BJ (cell line): Measurements from ENCODE around the gene FAU. TPM values are rescaled to one million over a fixed set of nuclear protein-coding genes. Genes with fewer than 3 reads are reported as not detected.

ENCODE experiments used
- CTCF ChIA-PET: fragments of 350-600 bp; formaldehyde crosslinking; extraction: SDS; loops from one replicate; lab custom pipeline; 2021; ENCODE audit warnings: antibody characterized with exemption, inconsistent platforms; lab: Yijun Ruan, JAX
- POLR2A ChIA-PET: fragments of 300-600 bp; sonication (Branson Sonifier 250); formaldehyde crosslinking; extraction: SDS; loops from one replicate; lab custom pipeline; 2021; ENCODE audit warnings: antibody characterized with exemption; lab: Charles Lee
- DNase-seq: peaks from one replicate; pipeline ENCODE4 v3.0.0-alpha.2; 2011; ENCODE audit warnings: low read depth
- H3K27me3 ChIP-seq: 2 replicates; pipeline ENCODE4 v1.6.0; 2011; ENCODE audit warnings: low read length; ENCODE audit not compliant: control insufficient read depth, insufficient read depth
- H3K36me3 ChIP-seq: 2 replicates; pipeline ENCODE4 v1.5.1; 2011; ENCODE audit warnings: low read length; ENCODE audit not compliant: control insufficient read depth, insufficient read depth
- H3K4me3 ChIP-seq: 2 replicates; pipeline ENCODE4 v1.5.1; 2011; ENCODE audit warnings: low read depth, mild to moderate bottlenecking, control low read depth, low read length
- polyA plus RNA-seq: library from polyadenylated mRNA; depleted of rRNA; stranded (reverse); fragments of >200 nt; gene quantifications from 2 replicates; pipeline ENCODE4 v1.2.3, GENCODE V29; 2011
- TF ChIP-seq, protein P1 (sequence below): IDR thresholded peaks from 2 replicates; pipeline ENCODE4 v1.5.1; 2011; ENCODE audit warnings: low read depth, mild to moderate bottlenecking, control low read depth, inconsistent platforms, low read length, moderate library complexity; ENCODE audit not compliant: insufficient read depth

FAU gene
- polyA plus RNA-seq, 1 experiment = 474 TPM

DNA sequence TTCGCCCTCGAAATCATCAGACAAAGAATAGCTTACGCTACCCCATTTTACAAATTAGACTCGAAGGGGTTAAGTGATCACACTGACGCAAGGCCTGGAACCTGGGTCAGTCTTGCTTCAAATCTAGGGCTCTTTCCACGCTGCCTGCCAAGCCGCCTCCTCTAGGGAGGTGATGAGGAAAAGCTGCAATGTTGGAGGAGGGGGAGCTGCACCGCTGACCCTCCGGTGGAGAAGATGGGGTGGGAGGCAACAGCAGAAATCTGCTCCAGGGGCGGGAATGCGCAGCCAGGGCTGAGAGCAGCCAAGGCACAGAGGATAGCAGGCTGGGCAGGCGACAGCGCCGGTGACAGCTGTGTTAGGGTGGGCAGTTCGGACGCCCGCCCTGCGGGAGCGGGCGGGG, 11.8 kb upstream of the FAU start:
- DNase-seq = no peak
- CTCF ChIA-PET = interaction anchor here (0.7 to 1.4 kb wide), 2 partner anchors 13 to 121 kb away, joined by 3 to 5 read pairs; no protein-coding TSS in a partner anchor
- TF ChIP-seq, protein P1, sequence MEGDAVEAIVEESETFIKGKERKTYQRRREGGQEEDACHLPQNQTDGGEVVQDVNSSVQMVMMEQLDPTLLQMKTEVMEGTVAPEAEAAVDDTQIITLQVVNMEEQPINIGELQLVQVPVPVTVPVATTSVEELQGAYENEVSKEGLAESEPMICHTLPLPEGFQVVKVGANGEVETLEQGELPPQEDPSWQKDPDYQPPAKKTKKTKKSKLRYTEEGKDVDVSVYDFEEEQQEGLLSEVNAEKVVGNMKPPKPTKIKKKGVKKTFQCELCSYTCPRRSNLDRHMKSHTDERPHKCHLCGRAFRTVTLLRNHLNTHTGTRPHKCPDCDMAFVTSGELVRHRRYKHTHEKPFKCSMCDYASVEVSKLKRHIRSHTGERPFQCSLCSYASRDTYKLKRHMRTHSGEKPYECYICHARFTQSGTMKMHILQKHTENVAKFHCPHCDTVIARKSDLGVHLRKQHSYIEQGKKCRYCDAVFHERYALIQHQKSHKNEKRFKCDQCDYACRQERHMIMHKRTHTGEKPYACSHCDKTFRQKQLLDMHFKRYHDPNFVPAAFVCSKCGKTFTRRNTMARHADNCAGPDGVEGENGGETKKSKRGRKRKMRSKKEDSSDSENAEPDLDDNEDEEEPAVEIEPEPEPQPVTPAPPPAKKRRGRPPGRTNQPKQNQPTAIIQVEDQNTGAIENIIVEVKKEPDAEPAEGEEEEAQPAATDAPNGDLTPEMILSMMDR = no peak
- peak overlapping the region; percentile 84 for H3K4me3 ChIP-seq
- peaks cover 35% of the 10 kb centered on the region for H3K36me3 ChIP-seq
- H3K27me3 ChIP-seq = no peaks in the 10 kb centered on the region
- POLR2A ChIA-PET = no interaction called here

DNA sequence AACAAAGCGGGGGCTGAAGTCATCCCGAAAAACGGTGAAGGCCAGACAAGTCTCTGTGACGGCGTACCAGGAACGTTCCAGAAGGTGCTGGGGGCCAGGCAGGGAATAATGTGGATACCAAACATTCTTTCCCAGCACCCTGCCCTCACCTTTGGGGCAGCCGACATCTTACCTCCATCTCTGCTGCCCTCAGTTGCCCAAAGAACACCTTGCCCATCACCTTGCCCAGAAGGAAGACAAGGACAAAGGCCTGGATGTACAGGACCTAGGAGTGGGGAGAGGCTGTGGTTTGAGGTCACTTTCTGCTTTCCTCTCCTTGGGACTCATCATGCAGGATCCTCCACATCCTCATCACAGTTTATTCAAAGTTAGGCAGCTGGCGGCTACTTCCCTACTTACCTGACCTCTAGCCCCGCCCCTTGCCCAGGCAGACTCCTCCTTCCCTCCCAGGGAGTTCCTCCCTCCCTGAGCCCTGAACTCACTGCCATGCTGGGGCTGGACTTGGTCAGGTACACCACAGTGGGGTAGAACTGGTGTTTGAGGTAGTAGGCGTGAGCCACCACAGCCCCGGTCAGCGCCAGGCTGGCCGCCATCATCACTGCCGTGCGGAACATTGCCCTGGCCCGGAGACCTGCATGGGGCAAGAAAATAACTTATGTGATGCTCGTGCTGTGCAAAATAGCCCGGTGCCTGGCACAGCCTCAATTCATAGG, 11.2 kb upstream of the FAU start:
- H3K4me3 ChIP-seq = peak overlapping the region; percentile 84
- CTCF ChIA-PET = interaction anchor here (0.7 kb wide), 1 partner anchor 122 kb away, joined by 3 read pairs; no protein-coding TSS in a partner anchor
- TF ChIP-seq, protein P1 = no peak
- POLR2A ChIA-PET = interaction anchor here (0.5 kb wide), 1 partner anchor 11 kb away, joined by 3 read pairs; the partner anchor contains the start of gene FAU
- H3K27me3 ChIP-seq = no peaks in the 10 kb centered on the region
- peaks cover 40% of the 10 kb centered on the region for H3K36me3 ChIP-seq
- no peak for DNase-seq

DNA sequence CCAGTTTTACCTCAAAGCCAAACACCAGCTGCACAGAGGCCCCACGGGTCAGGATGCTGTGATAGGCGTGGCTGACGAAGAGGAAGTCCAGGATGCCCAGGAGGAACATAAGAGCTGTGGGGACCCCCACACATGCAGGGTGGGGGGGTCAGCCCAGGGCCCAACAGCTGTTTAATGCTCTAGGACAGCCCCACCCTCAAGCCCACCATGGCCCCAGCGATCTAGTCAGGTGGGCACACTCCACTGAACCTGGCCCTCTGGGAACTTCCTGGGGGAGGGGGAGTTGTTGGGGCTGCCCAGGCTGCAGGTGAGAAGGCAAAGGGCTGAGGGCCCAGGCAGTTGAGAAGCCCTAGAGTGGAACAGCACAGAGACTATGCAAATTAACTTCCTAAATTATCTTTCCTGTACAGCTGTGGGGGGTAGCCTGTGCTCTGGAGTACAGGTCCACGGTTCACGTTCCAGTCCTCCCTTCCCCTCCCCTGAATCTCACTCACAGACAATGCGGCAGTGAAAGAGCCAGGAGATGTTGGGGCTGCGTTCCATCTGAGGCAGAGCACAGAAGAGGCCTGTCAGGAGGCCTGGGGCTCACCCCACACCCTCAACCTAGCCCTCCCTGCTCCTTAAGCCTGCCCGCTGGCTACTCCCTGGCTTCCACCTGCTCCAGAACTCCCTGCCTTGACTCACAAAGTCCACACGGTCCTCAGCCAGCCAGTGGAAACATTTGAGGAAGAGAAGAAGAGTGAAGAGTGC, 10.5 kb upstream of the FAU start:
- POLR2A ChIA-PET = interaction anchor here (0.5 kb wide), 2 partner anchors 10 to 11 kb away, joined by 3 read pairs; partner anchors contain the start of gene FAU
- CTCF ChIA-PET = interaction anchor here (1.0 kb wide), 1 partner anchor 15 kb away, joined by 3 read pairs; the partner anchor contains the start of gene ZNHIT2
- H3K36me3 ChIP-seq = peaks cover 43% of the 10 kb centered on the region
- no peaks in the 10 kb centered on the region for H3K27me3 ChIP-seq
- no peak for DNase-seq
- TF ChIP-seq, protein P1 = no peak
- no peak overlapping the region for H3K4me3 ChIP-seq

DNA sequence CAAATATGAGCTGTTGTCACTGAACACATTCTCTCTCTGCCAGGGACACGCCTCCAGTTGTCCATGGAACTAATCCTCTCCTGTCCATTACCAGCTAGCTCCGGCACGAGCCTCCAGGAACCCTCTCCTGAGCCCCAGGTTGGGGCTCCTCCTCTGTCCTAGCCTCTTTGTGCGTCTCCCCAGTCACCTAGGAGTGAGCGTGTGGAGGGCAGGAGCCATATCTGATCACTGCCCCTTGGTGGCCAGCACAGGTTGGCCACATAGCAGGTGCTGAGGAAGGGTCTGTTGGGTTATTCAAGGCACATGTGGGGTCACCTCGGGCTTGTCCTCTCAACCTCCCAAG, 9.9 kb upstream of the FAU start:
- DNase-seq = no peak
- CTCF ChIA-PET = interaction anchor here (1.0 to 1.6 kb wide), 2 partner anchors 14 to 21 kb away, joined by 3 to 9 read pairs; partner anchors contain the start of genes TM7SF2 and ZNHIT2
- peaks cover 45% of the 10 kb centered on the region for H3K36me3 ChIP-seq
- TF ChIP-seq, protein P1 = no peak
- POLR2A ChIA-PET = interaction anchor here (0.5 kb wide), 1 partner anchor 9 kb away, joined by 3 read pairs; no protein-coding TSS in a partner anchor
- no peaks in the 10 kb centered on the region for H3K27me3 ChIP-seq
- H3K4me3 ChIP-seq = no peak overlapping the region

DNA sequence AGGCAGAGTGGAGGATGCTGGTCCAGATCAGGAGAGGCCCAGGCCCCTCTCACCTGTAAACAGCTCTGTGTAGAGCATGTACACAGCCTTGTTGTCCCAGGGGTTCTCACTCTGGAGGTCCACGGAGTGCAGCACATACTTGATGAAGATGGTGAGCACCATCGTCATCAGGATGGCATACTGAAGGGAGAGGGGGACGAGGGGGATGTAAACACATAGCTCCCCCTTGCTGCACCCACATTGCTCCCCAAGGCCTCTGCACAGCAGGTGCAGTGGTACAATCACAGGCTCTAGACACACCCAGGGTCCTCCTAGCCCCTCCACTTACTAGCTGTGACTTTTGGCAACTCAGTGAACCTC, 9.5 kb upstream of the FAU start:
- no peak for DNase-seq
- Histone ChIP-seq H3K36me3 (peaks cover 49% of the 10 kb centered on the region), H3K27me3 (no peaks in the 10 kb centered on the region), H3K4me3 (no peak overlapping the region)
- ChIA-PET CTCF (interaction anchor here (1.0 to 1.6 kb wide), 2 partner anchors 14 to 20 kb away, joined by 3 to 9 read pairs; partner anchors contain the start of genes TM7SF2 and ZNHIT2), POLR2A (interaction anchor here (0.8 kb wide), 1 partner anchor 9 kb away, joined by 3 read pairs; the partner anchor contains the start of genes FAU and MRPL49)
- TF ChIP-seq, protein P1 = no peak
